Measurements from ENCODE around the gene CCDC201.

CCDC201 gene

GRCh38 chr7:45881280-45881758, 8.4 kb upstream of the CCDC201 start:
- Histone ChIP-seq H3K36me3 (replicated peaks; ENCODE audit: insufficient read depth, low read length) (no peaks in the 10 kb centered on the region), H3K4me3 (ENCODE audit: low read length) (no peak overlapping the region), H3K9ac (ENCODE audit: low read length) (no peak overlapping the region), H3K27me3 (replicated peaks; ENCODE audit: insufficient read depth, low read length) (no peaks in the 10 kb centered on the region), H4K20me1 (ENCODE audit: insufficient read depth, low read length) (no peaks in the 10 kb centered on the region), H2AFZ (ENCODE audit: low read length) (no peak overlapping the region), H3K4me1 (ENCODE audit: low read length) (peaks cover 13% of the 10 kb centered on the region), H3K79me2 (ENCODE audit: low read length) (no peaks in the 10 kb centered on the region), H3K9me2 (replicated peaks; ENCODE audit: insufficient read depth, low read length) (no peaks in the 10 kb centered on the region), H3F3A (ENCODE audit: insufficient read depth, low read length) (peaks cover 9% of the 10 kb centered on the region; the same call in 1 of the 2 replicates), H3K4me2 (ENCODE audit: low read depth, low read length) (no peak overlapping the region), H3K9me3 (replicated peaks; ENCODE audit: insufficient read depth, low read length) (no peaks in the 10 kb centered on the region), H3K27ac (ENCODE audit: low read length) (no peak overlapping the region)
- TF ChIP-seq EZH2phosphoT487 (IDR thresholded peaks at IDR 0.05; ENCODE audit: low read length) (no peak), EZH2 (optimal IDR thresholded peaks at IDR 0.05; ENCODE audit: low read depth, low read length) (no peak), CTCF (IDR thresholded peaks at IDR 0.05; ENCODE audit: low read length) (no peak)
- no peak for DNase-seq

- H3K27me3 ChIP-seq (replicated peaks; ENCODE audit: insufficient read depth, low read length): no peaks in the 10 kb centered on the region
- H3K9me3 ChIP-seq (replicated peaks; ENCODE audit: insufficient read depth, low read length): no peaks in the 10 kb centered on the region
- H3F3A ChIP-seq (ENCODE audit: insufficient read depth, low read length): peaks cover 9% of the 10 kb centered on the region; the same call in 1 of the 2 replicates
- no peak overlapping the region for H3K4me3 ChIP-seq (ENCODE audit: low read length)
- no peaks in the 10 kb centered on the region for H3K36me3 ChIP-seq (replicated peaks; ENCODE audit: insufficient read depth, low read length)
- H3K79me2 ChIP-seq (ENCODE audit: low read length): no peaks in the 10 kb centered on the region
- no peak overlapping the region for H3K9ac ChIP-seq (ENCODE audit: low read length)
- no peaks in the 10 kb centered on the region for H4K20me1 ChIP-seq (ENCODE audit: insufficient read depth, low read length)
- H3K4me2 ChIP-seq (ENCODE audit: low read depth, low read length): no peak overlapping the region
- no peak overlapping the region for H2AFZ ChIP-seq (ENCODE audit: low read length)
- peaks cover 13% of the 10 kb centered on the region for H3K4me1 ChIP-seq (ENCODE audit: low read length)
- no peak for TF ChIP-seq CTCF (IDR thresholded peaks at IDR 0.05; ENCODE audit: low read length)
- TF ChIP-seq EZH2 (optimal IDR thresholded peaks at IDR 0.05; ENCODE audit: low read depth, low read length): no peak
- no peak for TF ChIP-seq EZH2phosphoT487 (IDR thresholded peaks at IDR 0.05; ENCODE audit: low read length)
- H3K9me2 ChIP-seq (replicated peaks; ENCODE audit: insufficient read depth, low read length): no peaks in the 10 kb centered on the region
- DNase-seq: no peak
- H3K27ac ChIP-seq (ENCODE audit: low read length): no peak overlapping the region
Measured at GRCh38 chr7:45880433-45880860, 7.6 kb upstream of the CCDC201 start.

- no peak for DNase-seq
- Histone ChIP-seq H3K36me3 (replicated peaks; ENCODE audit: insufficient read depth, low read length) (no peaks in the 10 kb centered on the region), H3K9me2 (replicated peaks; ENCODE audit: insufficient read depth, low read length) (no peaks in the 10 kb centered on the region), H3K4me1 (ENCODE audit: low read length) (peaks cover 14% of the 10 kb centered on the region), H3K9me3 (replicated peaks; ENCODE audit: insufficient read depth, low read length) (no peaks in the 10 kb centered on the region), H4K20me1 (ENCODE audit: insufficient read depth, low read length) (no peaks in the 10 kb centered on the region), H3K9ac (ENCODE audit: low read length) (no peak overlapping the region), H3K4me3 (ENCODE audit: low read length) (no peak overlapping the region), H2AFZ (ENCODE audit: low read length) (no peak overlapping the region), H3F3A (ENCODE audit: insufficient read depth, low read length) (peaks cover 9% of the 10 kb centered on the region; the same call in 1 of the 2 replicates), H3K27me3 (replicated peaks; ENCODE audit: insufficient read depth, low read length) (no peaks in the 10 kb centered on the region), H3K4me2 (ENCODE audit: low read depth, low read length) (no peak overlapping the region), H3K27ac (ENCODE audit: low read length) (no peak overlapping the region), H3K79me2 (ENCODE audit: low read length) (no peaks in the 10 kb centered on the region)
- TF ChIP-seq CTCF (IDR thresholded peaks at IDR 0.05; ENCODE audit: low read length): no peak
- TF ChIP-seq EZH2phosphoT487 (IDR thresholded peaks at IDR 0.05; ENCODE audit: low read length): no peak
- TF ChIP-seq EZH2 (optimal IDR thresholded peaks at IDR 0.05; ENCODE audit: low read depth, low read length): no peak
Measured at GRCh38 chr7:45878457-45879144, 5.7 kb upstream of the CCDC201 start.
